GM19099 (cell line): ENCODE results near the gene KCNH1.

ENCODE experiments used
- POLR2A ChIP-seq: IDR thresholded peaks from 3 replicates; pipeline ENCODE4 v1.6.1; 2011; ENCODE audit warnings: low read depth; ENCODE audit not compliant: insufficient read length; ENCODE audit errors: extremely low read depth

KCNH1 gene

GRCh38 chr1:210821615-210822014, 312.3 kb downstream of the KCNH1 start:
- TF ChIP-seq POLR2A: no peak

GRCh38 chr1:210819266-210819665, 314.7 kb downstream of the KCNH1 start:
- TF ChIP-seq POLR2A: no peak

GRCh38 chr1:210817385-210818275, 316.3 kb downstream of the KCNH1 start:
- no peak for TF ChIP-seq POLR2A

GRCh38 chr1:210815641-210816550, 318.1 kb downstream of the KCNH1 start:
- no peak for TF ChIP-seq POLR2A

GRCh38 chr1:210814382-210815123, 319.4 kb downstream of the KCNH1 start:
- TF ChIP-seq POLR2A: no peak

- TF ChIP-seq POLR2A: no peak
Measured at GRCh38 chr1:210801501-210801900, 332.4 kb downstream of the KCNH1 start.

GRCh38 chr1:210800756-210801155, 333.2 kb downstream of the KCNH1 start:
- no peak for TF ChIP-seq POLR2A

GRCh38 chr1:210800301-210800700, 333.6 kb downstream of the KCNH1 start:
- TF ChIP-seq POLR2A: no peak

GRCh38 chr1:210797422-210797821, 336.5 kb downstream of the KCNH1 start:
- TF ChIP-seq POLR2A: no peak

- no peak for TF ChIP-seq POLR2A
Measured at GRCh38 chr1:210796421-210796820, 337.5 kb downstream of the KCNH1 start.

- no peak for TF ChIP-seq POLR2A
Measured at GRCh38 chr1:210794445-210794844, 339.5 kb downstream of the KCNH1 start.

- TF ChIP-seq POLR2A: no peak
Measured at GRCh38 chr1:210792250-210793102, 341.5 kb downstream of the KCNH1 start.

- TF ChIP-seq POLR2A: no peak
Measured at GRCh38 chr1:210790196-210790595, 343.8 kb downstream of the KCNH1 start.

- TF ChIP-seq POLR2A: no peak
Measured at GRCh38 chr1:210787800-210788199, 346.1 kb downstream of the KCNH1 start.
